Limb (tissue), 2 donors: ENCODE results near the gene CD276.

ENCODE experiments used
- DNase-seq, 2 donors: peaks; one replicate each; pipeline ENCODE4 v3.0.0-alpha.2; 2016; ENCODE audit errors: extremely low spot score in 2 of 2

The CD276 gene

DNA sequence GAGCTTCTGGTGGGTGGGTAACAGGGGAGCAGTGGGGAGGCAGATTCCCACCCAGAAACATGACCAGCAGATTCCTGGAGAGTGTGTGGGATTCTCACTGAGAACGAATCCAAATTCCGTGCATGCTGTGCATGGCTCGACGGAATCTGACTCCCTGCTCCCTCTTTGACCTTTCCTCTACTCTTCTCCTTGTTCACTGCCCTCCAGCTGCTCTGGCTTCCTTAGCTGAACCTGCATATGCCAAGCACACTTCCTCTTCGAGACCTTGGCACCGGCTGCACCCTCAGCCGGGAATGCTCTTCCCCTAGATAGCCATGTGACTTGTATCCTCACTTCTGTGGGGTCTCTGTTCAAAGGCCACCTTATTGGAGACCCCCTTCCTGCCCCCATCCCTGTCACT, 62.7 kb downstream of the CD276 start:
- no peak for DNase-seq

DNA sequence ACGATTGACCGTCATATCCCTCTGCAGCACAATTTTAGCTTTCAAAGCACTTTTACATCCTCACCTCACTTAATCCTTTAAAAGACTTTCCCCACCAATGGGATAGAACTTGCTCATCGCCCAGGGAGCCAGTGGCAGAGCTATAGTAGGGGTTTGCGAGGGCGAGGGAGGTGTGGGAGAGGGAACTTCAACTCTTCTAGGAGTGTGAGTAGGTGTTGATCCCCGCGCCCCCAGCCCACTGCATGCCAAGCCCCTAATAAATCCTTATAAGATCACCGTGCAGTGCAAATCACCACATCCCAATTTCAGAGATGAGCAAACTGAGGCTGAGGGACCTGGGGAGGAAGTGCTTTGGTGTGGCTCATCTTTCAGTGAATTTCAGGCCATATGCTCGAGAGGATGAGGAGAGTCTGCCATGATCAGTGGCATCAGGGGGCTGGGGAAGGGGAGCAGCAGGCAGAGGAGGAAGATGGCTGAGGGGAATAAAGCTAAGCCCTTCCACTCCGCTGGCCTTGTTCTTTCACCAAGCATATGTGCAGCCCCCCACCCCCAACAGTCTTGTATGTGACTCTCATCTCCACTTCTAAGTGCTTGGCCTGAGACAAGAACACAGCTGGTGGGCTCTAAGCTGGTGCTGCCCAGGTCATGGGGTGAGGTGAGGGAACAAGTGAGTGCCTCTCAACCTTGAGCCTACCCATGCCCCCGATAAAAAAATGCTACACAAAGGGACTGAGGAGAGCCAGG, 63.8 kb downstream of the CD276 start:
- DNase-seq: no peak

DNA sequence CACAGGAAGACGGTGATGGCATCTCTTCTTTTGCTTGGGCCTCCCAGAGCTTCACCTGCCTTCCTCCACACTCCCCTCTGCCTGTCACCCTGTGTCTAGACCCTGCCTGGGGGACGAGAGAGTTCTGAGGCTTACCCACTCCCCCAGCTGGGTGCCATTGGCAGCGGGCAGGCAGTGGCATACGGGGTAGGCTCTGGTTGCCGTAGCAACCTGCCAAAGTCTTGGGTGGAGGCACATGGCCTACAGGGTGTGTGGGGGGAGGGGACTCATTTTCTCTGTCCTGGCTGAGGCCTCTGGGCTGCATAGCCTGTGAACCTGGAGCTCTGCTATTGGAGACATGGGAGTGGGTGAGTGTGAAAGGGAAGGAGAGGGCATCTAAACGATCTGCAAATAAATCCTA, 64.5 kb downstream of the CD276 start:
- DNase-seq: no peak

DNA sequence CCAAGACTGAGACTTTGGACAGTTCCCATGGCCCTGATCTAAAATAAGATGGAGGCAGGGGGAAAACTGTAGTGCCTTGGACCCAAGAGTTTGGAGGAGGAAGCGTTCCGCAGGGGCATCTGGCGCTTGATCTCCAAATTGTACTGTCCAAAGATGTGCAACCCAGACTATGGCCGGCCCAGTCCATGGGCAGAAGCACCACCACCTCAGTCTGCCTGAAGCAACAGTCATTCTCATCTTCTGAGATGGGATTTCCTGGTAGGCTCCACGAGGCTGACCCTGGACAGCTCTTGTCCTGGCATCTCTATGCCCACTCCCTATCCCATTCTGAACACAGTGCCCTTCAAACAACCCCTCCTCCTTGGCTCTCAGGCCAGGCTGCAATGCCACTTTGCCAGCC, 65.3 kb downstream of the CD276 start:
- DNase-seq: no peak

DNA sequence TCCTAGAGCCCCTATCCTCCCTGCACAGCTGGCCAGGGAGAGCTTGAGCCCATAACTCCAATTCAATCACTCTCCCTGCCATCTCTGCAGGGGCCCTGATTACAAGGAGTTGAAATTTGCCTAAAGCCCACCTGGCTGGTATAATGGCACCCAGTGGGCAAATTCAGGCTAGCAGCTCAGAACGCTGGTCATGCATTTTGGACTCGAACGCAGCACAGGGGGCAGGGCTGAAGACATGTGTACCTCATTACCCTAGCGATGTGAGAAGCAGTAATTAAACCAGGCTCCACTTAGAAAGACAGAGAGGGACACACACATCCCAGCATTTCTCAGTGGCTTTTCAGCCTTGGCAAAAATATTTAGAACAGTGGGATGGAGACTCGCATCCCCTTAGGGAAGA, 65.8 kb downstream of the CD276 start:
- no peak for DNase-seq

DNA sequence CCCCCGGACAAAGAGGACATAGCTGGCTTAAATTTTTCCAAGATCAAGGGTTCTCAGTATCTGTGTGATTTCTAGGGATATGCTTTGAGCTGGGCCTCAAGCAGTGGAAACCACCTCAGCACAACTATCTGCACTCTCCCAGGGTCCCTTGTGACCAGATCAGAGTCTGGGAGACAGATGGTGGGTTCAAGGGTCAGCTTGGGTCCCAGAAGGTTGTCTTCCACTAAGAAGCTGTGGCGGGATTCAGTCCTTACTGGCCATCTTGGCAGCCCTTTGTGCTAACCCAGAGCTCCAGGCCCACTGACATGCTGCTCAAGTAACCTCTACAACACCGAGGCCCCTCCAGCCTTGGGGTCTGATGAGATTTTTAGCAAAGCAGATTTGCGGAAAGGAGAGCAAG, 66.3 kb downstream of the CD276 start:
- no peak for DNase-seq

DNA sequence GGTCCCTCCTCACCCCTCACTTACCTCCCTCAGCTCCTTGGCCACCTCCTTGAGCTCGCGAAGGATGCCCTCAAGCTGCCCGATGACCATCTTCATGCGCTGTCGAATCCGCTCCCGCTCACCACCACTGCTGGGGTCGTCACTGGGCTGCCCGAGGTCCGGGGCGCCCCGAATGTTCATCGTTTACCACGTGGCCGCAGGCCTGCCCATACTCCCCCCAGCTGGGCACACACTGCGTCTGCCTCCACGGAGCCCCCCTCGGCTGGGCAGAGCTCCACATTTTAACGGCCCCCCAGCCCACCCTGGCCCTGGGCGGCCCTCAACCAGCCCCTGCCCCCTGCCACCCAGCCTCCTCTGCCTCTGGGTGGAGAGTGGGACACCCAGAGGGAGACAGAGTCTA, 66.8 kb downstream of the CD276 start:
- DNase-seq: no peak

DNA sequence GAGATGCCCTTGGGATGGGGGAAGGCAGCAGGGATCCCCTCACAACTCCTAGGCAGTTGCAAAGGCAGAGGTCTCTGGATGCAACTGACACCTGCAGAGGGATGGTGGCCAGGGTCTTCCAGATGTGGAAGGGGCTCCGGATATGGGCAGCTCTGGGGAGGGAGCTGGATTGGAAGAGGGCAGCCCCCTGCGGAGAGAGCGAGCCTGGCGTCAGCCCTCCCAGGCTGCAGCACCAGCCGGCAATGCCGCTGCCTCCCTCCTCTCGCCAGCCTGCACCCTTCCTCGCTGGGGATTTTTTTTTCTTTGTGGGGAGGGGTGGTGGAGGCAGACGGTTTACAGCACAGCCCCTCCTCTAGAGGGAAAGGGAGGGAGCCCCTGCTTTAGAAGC, 67.3 kb downstream of the CD276 start:
- no peak for DNase-seq

DNA sequence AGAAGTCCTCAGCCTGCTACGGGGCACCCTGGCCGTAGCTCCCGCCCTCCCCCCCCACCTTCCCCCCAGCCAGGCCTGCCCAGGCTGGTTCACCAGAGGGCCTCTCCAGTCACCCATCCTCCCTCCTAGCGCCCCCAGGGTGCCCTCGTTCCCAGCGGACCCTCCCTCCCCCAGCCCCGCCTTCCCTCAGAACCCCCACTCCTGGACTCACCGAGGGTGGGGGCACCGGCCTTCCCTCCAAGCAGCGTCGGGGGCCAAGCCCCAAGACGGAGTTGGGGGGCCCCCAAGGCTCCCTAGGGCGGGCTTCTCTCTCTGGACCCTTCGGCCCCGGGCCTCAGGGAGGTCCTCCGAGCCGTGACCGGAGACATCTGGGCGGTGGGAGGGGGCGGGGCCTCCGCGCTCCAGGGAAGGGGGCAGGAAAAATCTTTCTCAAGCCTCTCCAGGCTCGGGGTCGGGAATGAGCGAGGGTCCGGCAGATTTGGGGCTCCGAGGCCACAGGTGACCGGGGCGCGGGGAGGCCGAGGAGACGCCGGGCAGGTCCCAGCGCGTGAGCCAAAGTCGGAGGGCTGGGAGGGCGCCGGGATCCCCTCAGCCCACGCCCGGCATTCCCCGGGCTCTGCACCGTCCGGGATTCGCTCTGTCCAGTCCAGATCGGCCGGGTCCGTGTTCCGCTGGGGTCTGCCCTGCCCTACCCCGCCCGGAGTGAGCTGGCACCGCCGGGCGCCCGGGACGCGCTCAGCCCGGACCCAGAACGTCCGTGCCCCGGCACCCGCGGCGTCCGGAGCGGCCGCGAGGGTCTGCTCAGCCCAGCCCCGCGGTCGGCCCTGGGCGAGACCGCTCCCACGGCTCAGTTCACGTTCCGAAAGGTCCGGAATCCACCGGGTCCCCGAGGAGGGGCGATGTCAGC, 68.0 kb downstream of the CD276 start:
- peak in 1 of 2 donors; percentile 56 for DNase-seq

DNA sequence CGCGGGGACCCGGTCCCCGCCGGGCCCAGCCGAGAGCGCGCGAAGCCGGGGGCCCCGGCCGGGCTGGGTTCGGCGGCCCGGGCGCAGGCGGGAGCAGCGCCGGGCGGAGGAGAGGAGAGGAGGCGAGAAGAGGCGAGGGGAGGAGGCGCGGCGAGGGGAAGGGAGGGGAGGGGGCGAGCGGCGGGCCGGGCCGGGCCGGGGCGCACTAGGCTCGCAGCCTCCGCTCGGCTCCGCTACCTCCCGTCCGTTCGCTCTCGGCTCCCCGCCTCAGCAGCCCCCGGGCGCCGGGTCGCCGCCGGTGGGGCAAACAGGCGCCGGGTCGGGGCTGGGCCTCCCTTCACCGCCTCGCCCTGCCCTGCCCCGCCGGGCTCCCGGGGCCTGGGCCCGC, 68.6 kb downstream of the CD276 start:
- peak in 1 of 2 donors; percentile 77 for DNase-seq

DNA sequence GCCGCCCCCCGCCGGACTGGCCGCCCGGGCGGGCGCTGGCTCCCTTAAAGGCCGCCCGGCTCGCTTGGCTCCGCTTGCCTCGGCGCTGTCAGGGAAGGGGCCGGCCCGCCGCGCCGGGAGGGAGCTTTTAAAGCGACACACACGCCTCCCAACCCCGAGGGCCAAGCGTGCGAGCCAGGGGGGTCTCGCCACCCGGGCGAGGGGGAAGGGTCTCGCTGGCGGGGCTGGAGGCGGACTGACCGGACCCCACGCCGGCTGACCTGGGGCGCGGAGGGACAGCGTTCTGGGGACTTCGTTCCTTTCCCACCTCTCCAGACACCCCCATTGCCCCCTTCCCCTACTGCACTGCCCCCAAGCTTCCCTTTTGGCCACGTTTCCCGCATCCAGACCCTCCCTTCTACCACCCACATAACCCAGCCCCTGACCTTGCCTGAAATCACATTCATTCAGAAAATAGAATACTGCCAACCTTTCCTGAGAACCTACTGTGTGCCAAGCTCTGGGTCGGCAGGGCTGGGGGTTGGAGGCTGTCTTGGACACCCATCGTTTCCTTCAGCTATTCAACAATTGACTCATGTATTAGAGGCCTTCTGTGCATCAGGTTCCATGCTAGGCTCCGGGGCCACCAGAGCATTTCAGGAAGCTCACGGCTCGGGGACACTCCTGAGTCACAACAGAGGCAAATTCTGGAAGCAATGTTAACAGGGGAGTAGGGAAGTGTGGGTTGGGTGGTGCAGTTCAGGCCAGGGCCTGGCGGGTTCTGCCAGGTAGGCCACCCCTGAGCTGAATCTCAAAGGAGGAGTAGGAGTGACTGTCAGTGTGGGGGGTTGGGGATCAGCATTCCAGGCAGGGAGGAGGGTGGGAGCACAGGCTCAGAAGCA, 69.3 kb downstream of the CD276 start, which contains the start of gene INSYN1:
TSS of gene INSYN1 (minus strand) at position 102 of the 881 bp plus-strand sequence. CDS start 2,221 bp downstream, outside the sequence.
- peak in 1 of 2 donors; percentile 71 for DNase-seq

DNA sequence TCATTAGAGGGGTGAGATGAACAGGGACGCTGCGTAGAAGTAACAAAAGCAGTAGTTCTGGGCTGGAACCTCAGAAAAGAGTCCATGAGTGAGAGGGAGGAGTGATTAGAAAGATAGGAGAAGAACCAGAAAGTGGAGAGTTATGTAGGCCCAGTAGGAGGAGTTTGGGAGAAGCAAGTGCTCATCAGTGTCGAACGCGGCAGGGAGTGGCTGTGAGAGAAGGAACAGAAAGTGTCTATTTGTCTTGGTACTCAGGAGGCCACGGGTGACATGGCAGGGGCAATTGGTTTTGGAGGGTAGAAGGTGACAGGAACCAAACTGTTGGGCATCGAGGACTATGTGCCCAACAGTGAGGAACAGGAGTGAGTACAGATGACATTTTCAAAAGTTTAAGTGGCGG, 70.3 kb downstream of the CD276 start:
- no peak for DNase-seq

DNA sequence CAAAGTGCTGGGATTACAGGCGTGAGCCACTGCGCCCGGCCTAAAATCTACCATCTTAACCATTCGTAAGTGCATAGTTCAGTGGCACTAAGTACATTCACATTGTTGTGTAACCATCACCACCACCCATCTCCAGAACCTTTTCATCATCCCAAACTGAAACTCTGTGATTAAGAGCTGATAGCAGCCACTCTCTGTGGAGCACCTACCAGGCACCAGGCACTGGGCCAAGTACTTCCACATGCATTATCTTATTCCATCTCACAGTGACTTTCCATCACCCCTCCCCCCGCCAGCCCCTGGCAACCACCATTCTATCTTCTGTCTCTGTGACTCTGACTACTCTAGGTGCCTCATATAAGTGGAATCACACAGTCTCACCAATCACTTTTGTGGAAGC, 71.3 kb downstream of the CD276 start:
- no peak for DNase-seq

DNA sequence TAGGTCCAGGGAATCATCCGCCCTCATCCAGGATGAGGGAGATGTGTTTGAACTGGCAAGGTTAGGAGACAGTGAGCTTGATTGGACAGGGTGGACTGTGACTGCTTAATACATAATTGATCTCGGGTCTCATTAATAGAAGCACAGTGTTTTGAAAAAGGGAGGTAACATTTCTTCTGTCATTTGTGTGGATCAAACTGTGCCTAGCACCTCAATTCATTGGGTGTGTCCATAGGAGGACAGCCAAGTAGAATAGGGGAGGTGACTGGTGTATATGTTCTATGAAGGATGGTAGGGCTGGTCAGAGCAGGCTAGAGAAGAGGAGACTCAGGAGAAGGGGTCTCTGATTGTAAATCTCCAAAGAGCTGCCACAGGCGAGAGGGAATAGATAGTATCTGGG, 71.8 kb downstream of the CD276 start:
- no peak for DNase-seq

DNA sequence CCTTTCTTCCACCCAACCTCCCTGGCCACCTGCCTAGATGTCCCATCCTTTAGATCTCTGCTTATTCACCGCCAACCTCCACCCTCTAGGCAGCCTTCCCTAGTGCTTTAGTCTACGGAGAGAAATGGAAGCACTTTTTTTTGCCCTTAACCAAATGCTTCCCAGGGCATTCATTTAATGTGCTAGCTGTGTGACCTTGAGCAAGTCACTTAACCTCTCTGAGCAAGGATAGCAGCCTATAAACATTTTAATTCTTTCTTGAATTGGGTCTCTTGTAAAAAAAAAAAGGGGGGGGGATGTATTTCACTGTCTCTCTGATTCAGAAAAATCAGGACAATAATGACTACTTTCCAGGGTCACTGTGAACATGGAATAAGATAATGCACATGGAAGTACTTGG, 72.2 kb downstream of the CD276 start:
- DNase-seq: no peak

DNA sequence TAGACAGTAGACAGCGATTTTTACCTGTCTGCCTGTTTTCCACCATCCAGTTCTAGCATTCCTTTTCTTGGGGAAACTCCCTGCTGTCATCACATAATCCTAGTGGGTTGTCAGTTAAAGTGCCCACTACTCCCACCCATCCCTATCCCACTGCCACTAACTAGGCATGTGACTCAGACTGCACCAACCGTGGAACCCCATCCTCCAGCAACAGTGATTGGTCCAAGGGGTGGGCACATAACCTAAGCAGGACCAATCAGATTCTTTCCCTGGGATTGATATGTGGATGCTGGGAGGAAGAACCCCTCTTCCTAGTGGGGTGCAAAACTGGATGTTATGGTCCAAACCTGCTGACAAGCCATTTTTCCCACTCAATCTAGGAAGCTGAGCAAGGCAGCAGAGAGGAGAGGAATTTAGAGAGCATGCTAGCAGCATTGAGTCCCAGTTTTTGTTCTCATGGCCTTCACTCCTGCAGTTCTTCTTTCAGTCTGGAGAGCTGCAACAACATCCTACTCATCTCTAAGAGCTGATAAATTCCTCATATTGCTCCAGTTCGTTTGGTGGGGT, 72.8 kb downstream of the CD276 start:
- no peak for DNase-seq

DNA sequence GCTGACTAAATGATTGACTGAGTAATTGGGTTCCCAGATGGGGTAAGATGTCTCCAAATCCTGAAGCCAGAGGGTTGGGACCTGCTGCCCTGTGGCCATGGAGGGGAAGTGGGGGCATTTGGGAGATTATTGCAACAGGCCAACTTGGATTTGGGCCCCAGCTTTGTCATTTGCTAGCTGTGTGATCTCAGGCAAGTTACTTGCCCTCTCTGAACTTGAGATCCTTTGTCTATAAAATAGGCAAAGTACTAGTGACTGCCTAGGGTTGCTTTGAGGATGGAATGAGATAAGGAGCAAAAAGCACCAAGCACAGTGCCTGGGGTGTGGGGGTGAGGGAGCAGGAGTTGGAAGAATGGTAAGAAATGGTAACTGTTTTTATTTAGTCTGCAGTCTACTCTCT, 73.4 kb downstream of the CD276 start:
- no peak for DNase-seq

DNA sequence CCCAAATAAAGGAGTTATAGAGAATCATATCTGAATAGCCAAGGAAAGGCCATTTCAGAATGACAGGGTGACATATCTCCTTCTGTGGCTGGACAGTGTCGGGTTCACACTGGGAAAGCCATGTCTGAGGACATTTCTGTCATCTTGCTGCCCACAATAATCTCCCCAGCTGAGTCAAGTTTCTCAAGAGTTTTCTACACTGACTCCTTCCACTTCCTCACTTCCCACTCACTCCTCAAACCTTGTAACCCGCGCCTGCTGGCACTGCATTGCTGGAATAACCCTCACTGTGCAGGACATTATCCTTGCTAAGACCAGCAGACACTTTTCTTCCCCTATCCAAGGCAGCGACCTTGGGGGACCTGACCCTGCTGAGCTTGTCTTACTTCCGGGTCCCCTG, 74.3 kb downstream of the CD276 start:
- no peak for DNase-seq

DNA sequence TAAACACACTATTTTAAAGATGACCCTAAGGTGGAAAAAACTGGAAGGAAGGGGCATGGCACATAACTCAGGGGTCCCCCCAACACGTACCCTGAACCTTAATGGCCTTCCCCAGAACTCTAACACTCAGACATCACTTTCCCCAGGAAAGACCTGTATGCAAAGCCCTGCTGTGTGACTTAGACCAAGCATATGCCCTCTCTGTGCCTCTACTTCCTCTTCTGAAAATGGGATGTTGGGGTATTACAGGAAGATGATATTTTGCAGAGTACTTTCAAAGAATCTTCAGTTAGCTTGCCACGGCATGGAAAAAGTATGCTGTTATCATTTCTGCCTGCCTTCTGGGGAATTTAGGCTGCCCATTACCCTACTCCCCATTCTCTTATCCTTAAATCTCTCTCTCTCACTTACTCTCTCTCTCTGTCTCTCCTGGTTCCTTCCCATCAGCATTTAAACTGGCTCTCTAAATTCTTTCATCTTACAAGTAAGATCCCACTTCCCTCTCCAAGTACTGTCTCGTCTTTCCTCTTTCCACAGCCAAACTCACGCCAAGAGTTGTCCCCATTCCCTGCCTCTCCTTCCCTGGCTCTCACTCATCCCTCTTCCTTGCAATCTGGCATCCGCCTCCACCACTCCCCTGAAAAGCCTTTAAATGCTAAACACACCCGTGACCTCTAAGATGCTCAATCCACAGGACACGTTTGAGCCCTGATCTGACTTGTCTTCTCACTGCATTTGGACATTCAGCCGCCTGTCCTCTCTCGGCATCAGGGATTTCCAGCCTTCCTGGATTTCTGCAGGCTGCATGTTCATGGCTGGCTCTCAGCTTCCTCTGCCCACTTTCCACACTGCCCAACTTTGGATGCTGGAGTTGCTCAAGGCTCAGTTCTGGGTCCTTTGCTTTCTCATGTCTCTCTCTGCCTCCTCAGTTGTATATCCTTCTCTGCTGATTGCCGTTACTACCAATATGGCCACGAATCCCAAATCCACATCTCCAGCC, 76.4 kb downstream of the CD276 start:
- DNase-seq: no peak

DNA sequence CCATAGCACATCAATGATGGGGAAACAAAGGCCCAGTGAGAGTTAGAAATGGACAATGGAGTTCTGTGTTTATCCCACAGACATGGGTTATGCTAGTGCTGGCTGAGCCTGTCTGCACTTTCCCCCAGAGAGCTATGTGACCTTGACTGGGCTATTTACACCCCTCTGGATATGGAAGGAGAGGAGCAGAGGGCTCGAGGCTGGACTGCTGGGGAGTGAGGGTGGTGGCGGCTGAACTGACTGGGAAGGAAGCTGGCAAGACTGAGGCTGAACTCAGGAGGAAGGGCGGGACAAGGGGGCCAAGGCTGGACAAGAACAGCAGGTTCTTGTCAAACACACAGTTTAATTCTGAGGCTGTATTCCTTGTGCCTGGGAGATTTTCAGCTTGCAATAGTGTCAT, 79.7 kb downstream of the CD276 start:
- no peak for DNase-seq
